SJSA1 (cell line): ENCODE results near the gene AK9. TPM values are rescaled to one million over a fixed set of nuclear protein-coding genes. Genes with fewer than 3 reads are reported as not detected.
"Not testable (repeated sequence)": the region's sequence is repeated elsewhere in the genome, so short reads cannot be mapped to it uniquely, and the experiment has no call there.

ENCODE experiments used
- DNase-seq, 2 experiments: peaks; one replicate each; pipeline ENCODE4 v3.0.0-alpha.2; 2015 to 2020; ENCODE audit warnings: low spot score in 2 of 2, low read depth in 1 of 2
- H3K27ac ChIP-seq: fragments of 250-450 bp; sonication (Bioruptor Pico); 2 replicates; pipeline ENCODE4 v1.5.1; 2020; ENCODE audit warnings: mild to moderate bottlenecking, moderate library complexity
- H3K27me3 ChIP-seq: fragments of 250-450 bp; sonication (Bioruptor Pico); replicated peaks from 2 replicates; pipeline ENCODE4 v1.5.1; 2020; ENCODE audit warnings: mild to moderate bottlenecking, moderate library complexity
- H3K36me3 ChIP-seq: fragments of 250-450 bp; sonication (Bioruptor Pico); 2 replicates; pipeline ENCODE4 v1.5.1; 2020; ENCODE audit warnings: mild to moderate bottlenecking
- H3K4me1 ChIP-seq: fragments of 250-450 bp; sonication (Bioruptor Pico); replicated peaks from 2 replicates; pipeline ENCODE4 v1.6.1; 2021; ENCODE audit warnings: mild to moderate bottlenecking
- H3K4me3 ChIP-seq: fragments of 250-450 bp; sonication (Bioruptor Pico); 2 replicates; pipeline ENCODE4 v1.5.1; 2020; ENCODE audit warnings: mild to moderate bottlenecking
- H3K9me3 ChIP-seq: fragments of 250-450 bp; sonication (Bioruptor Pico); replicated peaks from 2 replicates; pipeline ENCODE4 v1.5.1; 2020; ENCODE audit warnings: mild to moderate bottlenecking
- total RNA-seq: library from RNA; depleted of rRNA; stranded (reverse); fragments of >200 nt; shearing (Covaris generic); gene quantifications from 2 replicates; pipeline ENCODE4 v1.2.3, GENCODE V29; 2014

AK9 gene
- total RNA-seq, 1 experiment from 2014 or later = 2.1 TPM

- Histone ChIP-seq H3K9me3 (no peaks in the 10 kb centered on the region), H3K4me1 (no peaks in the 10 kb centered on the region), H3K27ac (no peak overlapping the region), H3K27me3 (peaks cover 5% of the 10 kb centered on the region), H3K36me3 (no peaks in the 10 kb centered on the region), H3K4me3 (no peak overlapping the region)
- DNase-seq = no peak
Measured at GRCh38 chr6:109527989-109528388, 163.0 kb downstream of the AK9 start.

- Histone ChIP-seq H3K4me1 (no peaks in the 10 kb centered on the region), H3K9me3 (no peaks in the 10 kb centered on the region)
- DNase-seq = peak; percentile 42 to 49
Measured at GRCh38 chr6:109526905-109527628, 163.9 kb downstream of the AK9 start.

GRCh38 chr6:109524129-109524528 lies 166.9 kb downstream of the AK9 start:
- no peaks in the 10 kb centered on the region for H3K4me1 ChIP-seq
- H3K27ac ChIP-seq = no peak overlapping the region
- no peak for DNase-seq
- H3K36me3 ChIP-seq = no peaks in the 10 kb centered on the region
- no peaks in the 10 kb centered on the region for H3K9me3 ChIP-seq
- peaks cover 5% of the 10 kb centered on the region for H3K27me3 ChIP-seq
- no peak overlapping the region for H3K4me3 ChIP-seq

More at GRCh38 chr6:109526905-109527628, 163.9 kb downstream of the AK9 start:
- no peak overlapping the region for H3K27ac ChIP-seq
- H3K36me3 ChIP-seq = no peaks in the 10 kb centered on the region
- peaks cover 5% of the 10 kb centered on the region for H3K27me3 ChIP-seq
- no peak overlapping the region for H3K4me3 ChIP-seq

GRCh38 chr6:109523478-109523877 lies 167.5 kb downstream of the AK9 start:
- Histone ChIP-seq H3K9me3 (no peaks in the 10 kb centered on the region), H3K4me1 (no peaks in the 10 kb centered on the region), H3K27me3 (peaks cover 5% of the 10 kb centered on the region), H3K36me3 (no peaks in the 10 kb centered on the region), H3K27ac (no peak overlapping the region), H3K4me3 (no peak overlapping the region)
- DNase-seq = no peak

GRCh38 chr6:109521080-109521479 lies 169.9 kb downstream of the AK9 start:
- Histone ChIP-seq H3K27me3 (no peaks in the 10 kb centered on the region), H3K4me3 (no peak overlapping the region), H3K9me3 (no peaks in the 10 kb centered on the region), H3K4me1 (no peaks in the 10 kb centered on the region), H3K27ac (no peak overlapping the region), H3K36me3 (no peaks in the 10 kb centered on the region)
- DNase-seq = no peak

- not testable (repeated sequence) for H3K9me3 ChIP-seq, H3K36me3 ChIP-seq, H3K4me1 ChIP-seq, DNase-seq, H3K27ac ChIP-seq, H3K27me3 ChIP-seq, H3K4me3 ChIP-seq
Measured at GRCh38 chr6:109519647-109520046, 171.4 kb downstream of the AK9 start.

GRCh38 chr6:109516929-109517328 lies 174.1 kb downstream of the AK9 start:
- peaks cover 32% of the 10 kb centered on the region for H3K4me1 ChIP-seq
- no peak overlapping the region for H3K27ac ChIP-seq
- DNase-seq = no peak
- no peaks in the 10 kb centered on the region for H3K27me3 ChIP-seq
- H3K36me3 ChIP-seq = no peaks in the 10 kb centered on the region
- no peak overlapping the region for H3K4me3 ChIP-seq
- H3K9me3 ChIP-seq = no peaks in the 10 kb centered on the region

- H3K4me1 ChIP-seq = peaks cover 38% of the 10 kb centered on the region
- no peak for DNase-seq
Measured at GRCh38 chr6:109515781-109516409, 175.1 kb downstream of the AK9 start.

GRCh38 chr6:109514946-109515345 lies 176.1 kb downstream of the AK9 start:
- Histone ChIP-seq H3K27me3 (no peaks in the 10 kb centered on the region), H3K36me3 (no peaks in the 10 kb centered on the region), H3K27ac (0 out of 2 replicates have a peak overlapping the region, but pooled peaks have one; percentile 83), H3K9me3 (no peaks in the 10 kb centered on the region), H3K4me1 (peaks cover 38% of the 10 kb centered on the region), H3K4me3 (no peak overlapping the region)
- DNase-seq = no peak

More at GRCh38 chr6:109515781-109516409, 175.1 kb downstream of the AK9 start:
- H3K27me3 ChIP-seq = no peaks in the 10 kb centered on the region
- no peaks in the 10 kb centered on the region for H3K36me3 ChIP-seq
- H3K4me3 ChIP-seq = no peak overlapping the region
- H3K9me3 ChIP-seq = no peaks in the 10 kb centered on the region
- H3K27ac ChIP-seq = no peak overlapping the region

- H3K4me3 ChIP-seq = no peak overlapping the region
- H3K27me3 ChIP-seq = no peaks in the 10 kb centered on the region
- peaks cover 38% of the 10 kb centered on the region for H3K4me1 ChIP-seq
- peak in 1 of 2 experiments; percentile 74 for DNase-seq
- H3K27ac ChIP-seq = peak overlapping the region; percentile 83
- no peaks in the 10 kb centered on the region for H3K36me3 ChIP-seq
- no peaks in the 10 kb centered on the region for H3K9me3 ChIP-seq
Measured at GRCh38 chr6:109513571-109514071, 177.4 kb downstream of the AK9 start.

GRCh38 chr6:109512271-109512817 lies 178.7 kb downstream of the AK9 start:
- H3K36me3 ChIP-seq = no peaks in the 10 kb centered on the region
- peak in 1 of 2 experiments; percentile 45 for DNase-seq
- H3K4me1 ChIP-seq = peaks cover 38% of the 10 kb centered on the region
- no peaks in the 10 kb centered on the region for H3K9me3 ChIP-seq
- peak overlapping the region; percentile 83 for H3K27ac ChIP-seq
- no peak overlapping the region for H3K4me3 ChIP-seq
- H3K27me3 ChIP-seq = no peaks in the 10 kb centered on the region

- H3K27me3 ChIP-seq = no peaks in the 10 kb centered on the region
- peak overlapping the region; percentile 83 for H3K27ac ChIP-seq
- H3K9me3 ChIP-seq = no peaks in the 10 kb centered on the region
- DNase-seq = no peak
- no peak overlapping the region for H3K4me3 ChIP-seq
- no peaks in the 10 kb centered on the region for H3K36me3 ChIP-seq
- H3K4me1 ChIP-seq = peaks cover 38% of the 10 kb centered on the region
Measured at GRCh38 chr6:109511832-109512231, 179.2 kb downstream of the AK9 start.

- DNase-seq = no peak
Measured at GRCh38 chr6:109510358-109510757, 180.6 kb downstream of the AK9 start.

More at GRCh38 chr6:109510358-109510757, 180.6 kb downstream of the AK9 start:
- no peak overlapping the region for H3K27ac ChIP-seq
- H3K36me3 ChIP-seq = no peaks in the 10 kb centered on the region
- no peaks in the 10 kb centered on the region for H3K9me3 ChIP-seq
- H3K27me3 ChIP-seq = no peaks in the 10 kb centered on the region
- peaks cover 38% of the 10 kb centered on the region for H3K4me1 ChIP-seq
- H3K4me3 ChIP-seq = no peak overlapping the region
